ENCODE measurements around the gene VTN.

VTN gene

DNA sequence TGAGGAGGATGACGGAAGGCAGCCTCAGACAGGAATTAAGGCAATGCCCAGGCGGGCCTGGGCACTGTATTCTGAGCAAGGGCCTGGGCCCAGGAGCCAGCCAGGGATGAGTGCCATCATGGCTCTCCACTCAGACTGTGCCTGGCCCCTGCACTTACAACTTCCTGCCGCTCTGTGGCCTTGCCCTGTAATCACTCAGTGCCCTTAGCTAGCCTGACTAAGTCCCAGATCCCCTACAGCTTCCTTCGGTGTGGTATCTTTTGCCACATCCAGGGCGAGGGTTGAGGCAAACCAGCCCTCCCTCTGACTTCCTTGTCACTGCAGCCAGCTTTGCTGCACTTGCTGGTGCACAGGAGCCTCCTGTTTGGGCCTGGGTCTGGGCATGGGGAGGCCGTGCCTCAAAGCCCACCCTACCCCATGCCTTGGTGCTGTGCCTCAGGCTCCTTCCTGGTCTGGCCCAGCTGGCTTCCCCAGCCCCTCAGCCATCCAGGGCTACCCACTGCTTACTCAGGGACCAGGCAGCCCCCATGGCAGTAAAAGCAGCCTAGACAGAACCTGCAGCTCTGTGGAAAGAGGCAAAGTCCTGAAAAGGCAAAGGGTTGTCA, 26.6 kb upstream of the VTN start:
- no peak for DNase-seq (ENCODE audit: low read depth)
- TF ChIP-seq, protein P1, sequence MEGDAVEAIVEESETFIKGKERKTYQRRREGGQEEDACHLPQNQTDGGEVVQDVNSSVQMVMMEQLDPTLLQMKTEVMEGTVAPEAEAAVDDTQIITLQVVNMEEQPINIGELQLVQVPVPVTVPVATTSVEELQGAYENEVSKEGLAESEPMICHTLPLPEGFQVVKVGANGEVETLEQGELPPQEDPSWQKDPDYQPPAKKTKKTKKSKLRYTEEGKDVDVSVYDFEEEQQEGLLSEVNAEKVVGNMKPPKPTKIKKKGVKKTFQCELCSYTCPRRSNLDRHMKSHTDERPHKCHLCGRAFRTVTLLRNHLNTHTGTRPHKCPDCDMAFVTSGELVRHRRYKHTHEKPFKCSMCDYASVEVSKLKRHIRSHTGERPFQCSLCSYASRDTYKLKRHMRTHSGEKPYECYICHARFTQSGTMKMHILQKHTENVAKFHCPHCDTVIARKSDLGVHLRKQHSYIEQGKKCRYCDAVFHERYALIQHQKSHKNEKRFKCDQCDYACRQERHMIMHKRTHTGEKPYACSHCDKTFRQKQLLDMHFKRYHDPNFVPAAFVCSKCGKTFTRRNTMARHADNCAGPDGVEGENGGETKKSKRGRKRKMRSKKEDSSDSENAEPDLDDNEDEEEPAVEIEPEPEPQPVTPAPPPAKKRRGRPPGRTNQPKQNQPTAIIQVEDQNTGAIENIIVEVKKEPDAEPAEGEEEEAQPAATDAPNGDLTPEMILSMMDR (conservative IDR thresholded peaks at IDR 0.05; ENCODE audit: low read depth, low read length) = no peak
- no peak overlapping the region for H3K4me3 ChIP-seq (ENCODE audit: low read length)

DNA sequence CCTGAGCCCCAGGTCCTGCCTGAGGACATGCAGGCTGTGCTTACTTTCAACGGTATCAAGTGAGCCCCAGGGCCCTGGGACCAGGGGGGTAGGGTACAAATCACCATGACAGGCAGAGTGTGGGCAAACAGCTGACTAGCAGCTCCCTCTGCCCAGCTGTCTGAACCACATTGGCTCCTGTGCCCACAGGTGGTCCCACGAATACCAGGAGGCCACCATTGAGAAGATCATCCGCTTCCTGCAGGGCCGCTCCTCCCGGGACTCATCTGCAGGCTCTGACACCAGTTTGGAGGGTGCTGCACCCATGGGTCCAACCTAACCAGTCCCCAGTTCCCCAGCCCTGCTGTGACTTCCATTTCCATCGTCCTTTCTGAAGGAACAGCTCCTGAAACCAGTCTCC, 25.9 kb upstream of the VTN start:
- no peak overlapping the region for H3K4me3 ChIP-seq (ENCODE audit: low read length)
- TF ChIP-seq, protein P1 (conservative IDR thresholded peaks at IDR 0.05; ENCODE audit: low read depth, low read length) = no peak
- no peak for DNase-seq (ENCODE audit: low read depth)

DNA sequence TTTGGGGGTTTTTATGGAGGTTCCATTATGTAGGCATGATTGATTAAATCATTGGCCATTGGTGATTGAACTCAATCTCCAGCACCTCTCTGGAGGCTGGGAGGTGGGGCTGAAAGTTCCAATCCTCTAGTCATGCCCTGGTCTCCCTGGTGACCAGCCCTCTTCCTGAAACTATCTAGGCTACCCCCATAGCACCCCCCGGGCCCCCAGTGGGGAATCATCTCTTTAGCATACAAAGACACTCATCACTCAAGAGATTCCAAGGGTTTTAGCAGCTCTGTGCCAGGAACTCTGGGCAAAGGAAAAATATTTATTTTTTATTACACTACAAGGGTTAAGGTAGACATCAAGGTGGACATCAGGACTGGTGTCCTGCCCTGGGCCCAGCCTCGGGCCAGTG, 25.3 kb upstream of the VTN start:
- TF ChIP-seq, protein P1 (conservative IDR thresholded peaks at IDR 0.05; ENCODE audit: low read depth, low read length) = no peak
- no peak for DNase-seq (ENCODE audit: low read depth)
- H3K4me3 ChIP-seq (ENCODE audit: low read length) = no peak overlapping the region

DNA sequence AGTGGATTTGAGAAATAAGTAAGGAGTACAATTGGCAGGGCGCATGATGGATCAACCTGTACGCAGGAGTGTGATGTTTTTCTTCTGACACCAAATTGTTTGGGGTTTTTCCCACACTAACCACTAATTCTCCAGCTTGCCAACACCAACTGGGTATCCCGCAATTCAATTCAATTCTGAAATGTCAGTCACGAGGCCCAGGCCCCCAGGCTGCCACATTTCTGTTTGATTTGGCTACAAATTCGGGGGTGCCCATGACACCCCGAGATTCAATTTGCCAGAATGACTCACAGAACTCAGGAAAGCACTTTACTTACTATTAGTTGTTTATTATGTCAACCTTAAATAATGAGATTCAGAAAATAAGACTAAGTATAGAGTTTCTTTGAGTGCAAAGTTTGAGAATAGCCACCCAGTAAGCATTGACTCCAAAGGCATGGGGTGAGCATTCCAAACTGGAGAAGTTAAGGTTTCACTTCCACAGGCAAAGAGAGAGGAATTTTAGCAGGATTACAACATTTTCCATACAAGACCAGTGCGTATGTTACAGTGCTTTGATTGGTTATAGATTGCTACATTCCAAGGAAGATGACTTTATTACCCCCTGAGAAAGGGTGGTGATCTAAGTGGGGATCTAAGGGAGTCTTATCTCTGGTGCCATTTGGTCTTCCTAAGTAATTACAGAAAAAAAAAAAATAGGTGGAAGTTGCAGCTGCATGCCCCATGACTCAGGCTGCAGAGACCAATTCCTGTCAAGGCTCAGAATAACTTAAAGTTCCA, 24.4 kb upstream of the VTN start:
- H3K4me3 ChIP-seq (ENCODE audit: low read length) = no peak overlapping the region
- no peak for DNase-seq (ENCODE audit: low read depth)
- TF ChIP-seq, protein P1 (conservative IDR thresholded peaks at IDR 0.05; ENCODE audit: low read depth, low read length) = no peak

DNA sequence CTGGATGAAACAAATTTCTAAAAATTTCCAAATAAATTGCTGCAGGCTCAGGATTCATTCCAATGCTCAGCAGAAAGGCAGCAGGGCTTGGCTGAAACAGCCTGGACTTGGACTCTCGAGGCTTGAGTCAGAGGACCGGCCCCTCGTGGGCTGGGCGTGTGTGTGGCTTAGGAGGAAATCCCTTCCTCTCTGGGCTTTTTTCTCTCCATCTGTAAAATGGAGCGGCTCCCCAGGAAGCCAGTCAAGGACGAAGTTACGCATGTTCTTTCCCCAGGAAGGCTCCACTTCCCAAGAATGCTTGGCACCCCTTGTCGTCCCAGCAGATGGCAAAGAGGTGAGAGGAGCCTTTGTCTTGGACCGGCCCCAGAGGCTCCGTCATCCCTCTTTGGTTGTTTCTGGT, 22.4 kb upstream of the VTN start:
- TF ChIP-seq, protein P1 (conservative IDR thresholded peaks at IDR 0.05; ENCODE audit: low read depth, low read length) = no peak
- no peak for DNase-seq (ENCODE audit: low read depth)
- H3K4me3 ChIP-seq (ENCODE audit: low read length) = no peak overlapping the region

DNA sequence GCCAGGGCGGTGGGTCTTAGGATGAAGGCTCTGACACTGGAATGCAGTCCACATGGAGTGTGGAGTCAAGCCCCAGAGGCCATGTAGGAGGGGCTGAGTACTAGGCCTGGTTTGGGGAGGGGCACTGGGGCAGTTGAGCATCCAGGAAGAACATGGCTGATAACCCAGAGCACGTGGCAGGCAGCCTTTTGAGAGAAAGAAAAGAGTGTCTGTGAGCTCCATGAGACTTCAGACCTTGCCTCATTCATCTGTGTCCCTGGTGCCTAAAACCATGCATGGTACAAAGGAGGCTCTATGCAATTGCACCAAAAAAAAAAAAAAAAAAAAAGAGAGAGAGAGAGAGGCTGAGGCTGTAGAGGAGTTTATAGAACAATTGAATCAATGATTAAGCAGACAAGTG, 21.3 kb upstream of the VTN start:
- no peak for DNase-seq (ENCODE audit: low read depth)
- TF ChIP-seq, protein P1 (conservative IDR thresholded peaks at IDR 0.05; ENCODE audit: low read depth, low read length) = no peak
- H3K4me3 ChIP-seq (ENCODE audit: low read length) = no peak overlapping the region

DNA sequence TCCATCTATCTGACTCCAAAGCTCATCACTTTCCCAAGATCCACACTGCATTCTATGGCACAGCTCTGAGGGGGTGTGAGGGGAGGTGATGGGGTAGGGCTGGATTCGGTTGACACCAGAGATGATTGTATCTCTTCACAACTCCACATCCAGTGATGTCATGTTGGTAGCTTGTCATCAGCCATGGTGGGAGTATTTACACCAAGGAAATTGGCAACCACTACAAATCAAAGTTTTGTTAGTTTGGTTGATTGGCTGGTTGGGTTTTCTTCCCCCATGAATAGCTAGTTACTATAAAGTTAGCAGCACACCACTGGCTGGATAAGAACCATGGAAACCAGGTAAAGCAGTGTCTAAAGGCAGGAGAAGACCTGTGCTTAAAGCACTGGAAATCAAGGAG, 20.9 kb upstream of the VTN start:
- DNase-seq (ENCODE audit: low read depth) = no peak
- TF ChIP-seq, protein P1 (conservative IDR thresholded peaks at IDR 0.05; ENCODE audit: low read depth, low read length) = no peak
- H3K4me3 ChIP-seq (ENCODE audit: low read length) = no peak overlapping the region
